HCT116 (cell line): ENCODE measurements around the gene MROH8. TPM values are rescaled to one million over a fixed set of nuclear protein-coding genes. Genes with fewer than 3 reads are reported as not detected.

Experiments used
- ATAC-seq: fragments of 200-7000 bp; cut with Tn5 transposase; 2 replicates; pipeline ENCODE4 v1.9.1; 2020; ENCODE audit warnings: mild to moderate bottlenecking, moderate library complexity
- BruUV-seq: library from RNA; stranded (reverse); fragments of 400-500 nt; replicated peaks from 2 replicates; lab custom pipeline; 2021; lab: Mats Ljungman, UMichigan
- CTCF ChIA-PET: fragments of 300-600 bp; sonication (Branson Sonifier 250); formaldehyde crosslinking; loops from one replicate; lab custom pipeline; 2021; ENCODE audit warnings: antibody characterized with exemption; lab: Charles Lee
- POLR2A ChIA-PET: fragments of 300-600, 350-600 bp; sonication (Branson Sonifier 250); formaldehyde crosslinking; loops from one replicate; lab custom pipeline; 2021; ENCODE audit warnings: antibody characterized with exemption; lab: Charles Lee
- RAD21 ChIA-PET, 2 experiments: fragments of 300-600 bp; sonication (Branson Sonifier 250); formaldehyde crosslinking; loops; one replicate each; lab custom pipeline; 2023; ENCODE audit warnings: low total read pairs in 2 of 2; ENCODE audit not compliant: uncharacterized antibody in 2 of 2, unreplicated experiment in 2 of 2, low non-redundant PET in 1 of 2; lab: Charles Lee
- DNase-seq: peaks from one replicate; pipeline ENCODE4 v3.0.0-alpha.2; 2010; ENCODE audit warnings: low read depth, low spot score
- H2AFZ ChIP-seq: fragments of 200-600 bp; shearing (Covaris generic), sonication (generic); 2 replicates; pipeline ENCODE4 v1.6.1; 2017; ENCODE audit warnings: low read depth, mixed run types, mixed read lengths, antibody characterized with exemption, low read length; ENCODE audit not compliant: poor library complexity, severe bottlenecking
- H3K27ac ChIP-seq: 2 replicates; pipeline ENCODE4 v1.5.1; 2012; ENCODE audit warnings: low read depth, low read length
- H3K27me3 ChIP-seq: fragments of 200-600 bp; sonication (generic); 2 replicates; pipeline ENCODE4 v1.6.1; 2016; ENCODE audit warnings: mixed run types, low read length, mixed read lengths; ENCODE audit not compliant: insufficient read depth
- H3K36me3 ChIP-seq, 2 experiments: fragments of 200-500 bp in 1 of 2; fragments of 200-600 bp in 1 of 2; sonication (Bioruptor generic) in 1 of 2; sonication (generic) in 1 of 2; 2 replicates each; pipeline versions ENCODE4 v1.5.1 to v1.6.1; 2014 to 2016; ENCODE audit warnings: low read length in 2 of 2, inconsistent platforms in 1 of 2, mixed read lengths in 1 of 2, mixed run types in 1 of 2; ENCODE audit not compliant: insufficient read depth in 2 of 2, control insufficient read depth in 1 of 2
- H3K4me1 ChIP-seq, 2 experiments: fragments of 200-600 bp in 1 of 2; sonication (generic) in 1 of 2; 2 replicates each; pipeline versions ENCODE4 v1.5.1 to v1.6.1; 2012 to 2017; ENCODE audit warnings: low read length in 2 of 2, inconsistent platforms in 1 of 2, mild to moderate bottlenecking in 1 of 2, mixed read lengths in 1 of 2, mixed run types in 1 of 2, moderate library complexity in 1 of 2; ENCODE audit not compliant: insufficient read depth in 2 of 2, control insufficient read depth in 1 of 2
- H3K4me2 ChIP-seq: fragments of 200-600 bp; sonication (generic); 2 replicates; pipeline ENCODE4 v1.6.1; 2017; ENCODE audit warnings: mixed run types, low read length, mixed read lengths
- H3K4me3 ChIP-seq, 2 experiments: fragments of 200-600 bp in 1 of 2; sonication (generic) in 1 of 2; replicated peaks in 1 of 2; 2 replicates each; pipeline ENCODE4 v1.5.1; 2011 to 2016; ENCODE audit warnings: low read length in 2 of 2, control low read depth in 1 of 2, low read depth in 1 of 2, mild to moderate bottlenecking in 1 of 2, mixed read lengths in 1 of 2, mixed run types in 1 of 2
- H3K79me2 ChIP-seq: fragments of 200-600 bp; sonication (generic); 2 replicates; pipeline ENCODE4 v1.6.1; 2017; ENCODE audit warnings: mild to moderate bottlenecking, mixed run types, low read length, moderate library complexity, mixed read lengths; ENCODE audit not compliant: insufficient read depth
- H3K9ac ChIP-seq: fragments of 200-600 bp; sonication (generic); 2 replicates; pipeline ENCODE4 v1.6.1; 2016; ENCODE audit warnings: low read length, mixed read lengths
- H3K9me2 ChIP-seq: fragments of 200-600 bp; sonication (generic), shearing (Covaris generic); 2 replicates; pipeline ENCODE4 v1.6.1; 2017; ENCODE audit warnings: mixed run types, mild to moderate bottlenecking, moderate library complexity; ENCODE audit not compliant: insufficient read depth
- H3K9me3 ChIP-seq, 2 experiments: fragments of 200-500 bp in 1 of 2; fragments of 200-600 bp in 1 of 2; sonication (Bioruptor generic) in 1 of 2; sonication (generic) in 1 of 2; 2 replicates each; pipeline ENCODE4 v1.6.1; 2014 to 2017; ENCODE audit warnings: low read length in 2 of 2, mixed read lengths in 2 of 2, inconsistent platforms in 1 of 2, low read depth in 1 of 2, mild to moderate bottlenecking in 1 of 2, mixed run types in 1 of 2, moderate library complexity in 1 of 2; ENCODE audit not compliant: control insufficient read depth in 1 of 2, insufficient read depth in 1 of 2
- H4K20me1 ChIP-seq: fragments of 200-600 bp; sonication (generic), shearing (Covaris generic); 2 replicates; pipeline ENCODE4 v1.6.1; 2017; ENCODE audit warnings: mixed run types, mild to moderate bottlenecking, moderate library complexity; ENCODE audit not compliant: insufficient read depth
- CEBPB ChIP-seq: IDR thresholded peaks from 2 replicates; pipeline ENCODE4 v1.6.1; 2012; ENCODE audit warnings: low read depth
- EGR1 ChIP-seq: IDR thresholded peaks from 2 replicates; pipeline ENCODE4 v1.6.1; 2012; ENCODE audit warnings: low read depth
- EZH2phosphoT487 ChIP-seq: fragments of 200-600 bp; IDR thresholded peaks from 2 replicates; pipeline ENCODE4 v1.6.1; 2018; ENCODE audit warnings: antibody characterized with exemption, borderline replicate concordance
- FOSL1 ChIP-seq: IDR thresholded peaks from 2 replicates; pipeline ENCODE4 v1.6.1; 2012; ENCODE audit warnings: low read depth
- JUND ChIP-seq: IDR thresholded peaks from 2 replicates; pipeline ENCODE4 v1.6.1; 2012
- SIN3A ChIP-seq: IDR thresholded peaks from 2 replicates; pipeline ENCODE4 v1.6.1; 2012; ENCODE audit warnings: low read depth
- SP1 ChIP-seq: IDR thresholded peaks from 2 replicates; pipeline ENCODE4 v1.6.1; 2012; ENCODE audit warnings: low read depth
- TCF7L2 ChIP-seq: IDR thresholded peaks from 2 replicates; pipeline ENCODE4 v1.7.0; 2011; ENCODE audit warnings: borderline replicate concordance, inconsistent platforms; ENCODE audit not compliant: insufficient read depth, insufficient read length; ENCODE audit errors: extremely low read depth
- ZFX ChIP-seq: fragments of 450-650 bp; IDR thresholded peaks from 2 replicates; pipeline ENCODE4 v1.6.1; 2017
- intact Hi-C: fragments of 100-400 bp; cut with micrococcal nuclease; formaldehyde crosslinking; loops from 2 replicates; pipeline ENCODE4 v1.10.0; 2022
- total RNA-seq: library from RNA; stranded (reverse); gene quantifications from one replicate; pipeline ENCODE4 v1.2.1, GENCODE V29; 2021; ENCODE audit not compliant: unreplicated experiment
- TF ChIP-seq, protein P1 (sequence below): IDR thresholded peaks from 2 replicates; pipeline ENCODE4 v1.6.1; 2011; ENCODE audit warnings: mild to moderate bottlenecking, low read length, moderate library complexity; ENCODE audit not compliant: insufficient replicate concordance; ENCODE audit errors: extremely low read depth
- TF ChIP-seq, protein P2 (sequence below): IDR thresholded peaks from 2 replicates; pipeline ENCODE4 v1.6.1; 2012

MROH8 gene
- total RNA-seq, 1 experiment from 2014 or later = 0.79 TPM

DNA sequence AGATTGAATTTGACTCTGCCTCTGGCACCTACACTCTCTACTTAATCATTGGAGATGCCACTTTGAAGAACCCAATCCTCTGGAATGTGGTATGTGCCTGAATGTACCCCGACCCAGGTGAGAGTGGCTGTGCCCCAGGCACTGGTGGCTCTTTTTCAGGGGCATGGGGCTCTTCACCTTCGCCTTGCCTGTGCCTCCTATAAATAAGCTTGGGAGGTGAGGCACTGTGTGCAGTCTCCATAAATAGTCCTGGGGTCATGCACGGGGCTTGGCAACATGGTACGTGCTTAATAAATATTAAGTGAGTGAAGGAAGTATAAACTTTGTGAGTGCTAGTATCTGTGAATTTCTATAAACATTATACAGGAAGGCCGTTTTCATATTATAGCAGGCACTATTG is 49.3 kb upstream of the MROH8 start (continued):
- TF ChIP-seq, protein P1, sequence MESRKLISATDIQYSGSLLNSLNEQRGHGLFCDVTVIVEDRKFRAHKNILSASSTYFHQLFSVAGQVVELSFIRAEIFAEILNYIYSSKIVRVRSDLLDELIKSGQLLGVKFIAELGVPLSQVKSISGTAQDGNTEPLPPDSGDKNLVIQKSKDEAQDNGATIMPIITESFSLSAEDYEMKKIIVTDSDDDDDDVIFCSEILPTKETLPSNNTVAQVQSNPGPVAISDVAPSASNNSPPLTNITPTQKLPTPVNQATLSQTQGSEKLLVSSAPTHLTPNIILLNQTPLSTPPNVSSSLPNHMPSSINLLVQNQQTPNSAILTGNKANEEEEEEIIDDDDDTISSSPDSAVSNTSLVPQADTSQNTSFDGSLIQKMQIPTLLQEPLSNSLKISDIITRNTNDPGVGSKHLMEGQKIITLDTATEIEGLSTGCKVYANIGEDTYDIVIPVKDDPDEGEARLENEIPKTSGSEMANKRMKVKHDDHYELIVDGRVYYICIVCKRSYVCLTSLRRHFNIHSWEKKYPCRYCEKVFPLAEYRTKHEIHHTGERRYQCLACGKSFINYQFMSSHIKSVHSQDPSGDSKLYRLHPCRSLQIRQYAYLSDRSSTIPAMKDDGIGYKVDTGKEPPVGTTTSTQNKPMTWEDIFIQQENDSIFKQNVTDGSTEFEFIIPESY = no peak
- TF ChIP-seq SIN3A = no peak
- no peak for TF ChIP-seq EGR1
- TF ChIP-seq FOSL1 = no peak
- TF ChIP-seq JUND = no peak
- TF ChIP-seq EZH2phosphoT487 = no peak
- TF ChIP-seq SP1 = no peak
- TF ChIP-seq CEBPB = no peak
- no peak for TF ChIP-seq ZFX
- TF ChIP-seq, protein P2, sequence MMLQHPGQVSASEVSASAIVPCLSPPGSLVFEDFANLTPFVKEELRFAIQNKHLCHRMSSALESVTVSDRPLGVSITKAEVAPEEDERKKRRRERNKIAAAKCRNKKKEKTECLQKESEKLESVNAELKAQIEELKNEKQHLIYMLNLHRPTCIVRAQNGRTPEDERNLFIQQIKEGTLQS = no peak

DNA sequence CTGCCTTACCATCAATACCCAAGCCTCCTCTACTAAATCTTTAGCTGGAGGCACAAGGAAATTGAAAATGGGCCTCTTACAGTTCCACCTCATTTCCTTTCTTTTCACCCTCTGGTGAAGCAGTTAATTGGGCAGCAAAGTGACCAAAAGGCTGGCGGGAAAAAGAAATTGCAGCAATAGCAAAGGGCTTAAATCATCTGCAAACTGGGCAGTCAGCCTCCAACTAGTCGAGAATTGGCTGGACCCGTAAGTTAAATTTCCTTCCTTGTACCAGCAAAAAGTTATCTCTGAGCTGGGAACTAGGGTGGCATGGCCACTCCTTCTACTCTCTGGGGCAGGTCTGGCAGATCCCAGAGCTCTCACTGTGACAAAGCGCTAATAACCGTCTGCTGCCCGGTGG is 48.7 kb upstream of the MROH8 start:
- no TSS peak for BruUV-seq
- H2AFZ ChIP-seq = no peak overlapping the region
- CTCF ChIA-PET = no interaction called here

More for the DNA sequence above, 48.7 kb upstream of the MROH8 start:
- no peak overlapping the region for H3K27ac ChIP-seq
- intact Hi-C loops = no loop called here
- RAD21 ChIA-PET = no interaction called here
- DNase-seq (no peak), ATAC-seq (no peak)
- no peaks in the 10 kb centered on the region for H3K27me3 ChIP-seq
- no peak overlapping the region for H3K9ac ChIP-seq
- H3K4me3 ChIP-seq = no peak overlapping the region
- no peaks in the 10 kb centered on the region for H3K9me2 ChIP-seq
- H3K36me3 ChIP-seq = peaks cover 69 to 85% of the 10 kb centered on the region in 2 experiments
- H3K4me2 ChIP-seq = no peak overlapping the region
- POLR2A ChIA-PET = no interaction called here
- H3K4me1 ChIP-seq = no peaks in the 10 kb centered on the region
- H3K79me2 ChIP-seq = no peaks in the 10 kb centered on the region
- H4K20me1 ChIP-seq = no peaks in the 10 kb centered on the region
- H3K9me3 ChIP-seq = no peaks in the 10 kb centered on the region
- TF ChIP-seq TCF7L2 (no peak), EZH2phosphoT487 (no peak), SP1 (no peak), FOSL1 (no peak), EGR1 (no peak)
